Endothelial cell of umbilical vein (primary cell): Measurements from ENCODE around the gene PWWP3B. TPM values are rescaled to one million over a fixed set of nuclear protein-coding genes. Genes with fewer than 3 reads are reported as not detected.

ENCODE experiments used
- BruUV-seq: library from RNA; stranded (reverse); fragments of 400-500 nt; replicated peaks from 2 replicates; lab custom pipeline; 2021; lab: Mats Ljungman, UMichigan
- CTCF ChIA-PET: fragments of 300-600, 350-600 bp; sonication (Branson Sonifier 250); formaldehyde crosslinking; loops from one replicate; lab custom pipeline; 2021; ENCODE audit warnings: antibody characterized with exemption, inconsistent platforms; lab: Charles Lee
- POLR2A ChIA-PET: fragments of 300-600, 350-600 bp; sonication (Branson Sonifier 250); formaldehyde crosslinking; loops from one replicate; lab custom pipeline; 2021; ENCODE audit warnings: antibody characterized with exemption, inconsistent platforms; lab: Charles Lee
- DNase-seq: peaks from one replicate; pipeline ENCODE4 v3.0.0-alpha.2; 2011; ENCODE audit warnings: low read depth, low spot score
- FAIRE-seq: peaks from 2 replicates; lab custom pipeline; 2011; peaks lifted over from hg19 to GRCh38; lab: Jason Lieb, UNC
- H2AFZ ChIP-seq: 2 replicates; pipeline ENCODE4 v1.6.0; 2012; ENCODE audit warnings: low read depth, low read length, control low read depth, inconsistent platforms
- H3K27ac ChIP-seq: 2 replicates; pipeline ENCODE4 v1.5.1; 2011; ENCODE audit warnings: low read depth, mild to moderate bottlenecking, control low read depth, low read length, moderate library complexity; ENCODE audit not compliant: insufficient read depth
- H3K27me3 ChIP-seq, 2 experiments: 2 replicates each; pipeline versions ENCODE4 v1.6.0 to v1.6.1; 2011; ENCODE audit warnings: low read length in 2 of 2, mixed read lengths in 1 of 2; ENCODE audit not compliant: control insufficient read depth in 2 of 2, insufficient read depth in 2 of 2
- H3K36me3 ChIP-seq, 2 experiments: 2 replicates in 1 of 2; 3 replicates in 1 of 2; pipeline ENCODE4 v1.5.1; 2011; ENCODE audit warnings: low read length in 2 of 2, mild to moderate bottlenecking in 1 of 2, moderate library complexity in 1 of 2; ENCODE audit not compliant: control insufficient read depth in 2 of 2, insufficient read depth in 2 of 2; ENCODE audit errors: extremely low read depth in 1 of 2
- H3K4me1 ChIP-seq: 3 replicates; pipeline ENCODE4 v1.5.1; 2011; ENCODE audit warnings: mild to moderate bottlenecking, low read length; ENCODE audit not compliant: control insufficient read depth, insufficient read depth; ENCODE audit errors: extremely low read depth
- H3K4me2 ChIP-seq: 2 replicates; pipeline ENCODE4 v1.6.1; 2011; ENCODE audit warnings: low read length, control low read depth, mixed read lengths; ENCODE audit not compliant: insufficient read depth
- H3K4me3 ChIP-seq, 3 experiments: fragments of 200-600 bp in 1 of 3; sonication (generic), shearing (Covaris generic) in 1 of 3; replicated peaks in 1 of 3; 2 replicates each; pipeline ENCODE4 v1.5.1; 2011 to 2016; ENCODE audit warnings: control low read depth in 3 of 3, low read length in 3 of 3, mild to moderate bottlenecking in 2 of 3, inconsistent platforms in 1 of 3, low read depth in 1 of 3, moderate library complexity in 1 of 3; ENCODE audit not compliant: insufficient read depth in 1 of 3
- H3K79me2 ChIP-seq: 2 replicates; pipeline ENCODE4 v1.6.0; 2012; ENCODE audit warnings: low read length, inconsistent platforms; ENCODE audit not compliant: control insufficient read depth, insufficient read depth
- H3K9ac ChIP-seq: replicated peaks from 2 replicates; pipeline ENCODE3; 2011; ENCODE audit warnings: low read length, control low read depth; ENCODE audit not compliant: insufficient read depth; ENCODE audit errors: extremely low read depth
- H3K9me1 ChIP-seq: replicated peaks from 3 replicates; pipeline ENCODE4 v1.6.0; 2011; ENCODE audit warnings: mild to moderate bottlenecking, low read length; ENCODE audit not compliant: control insufficient read depth, insufficient read depth; ENCODE audit errors: extremely low read depth
- H3K9me3 ChIP-seq: replicated peaks from 2 replicates; pipeline ENCODE4 v1.5.1; 2012; ENCODE audit warnings: low read length, inconsistent platforms; ENCODE audit not compliant: control insufficient read depth, insufficient read depth
- H4K20me1 ChIP-seq: replicated peaks from 2 replicates; pipeline ENCODE3; 2011; ENCODE audit warnings: mild to moderate bottlenecking, low read length; ENCODE audit not compliant: control insufficient read depth, insufficient read depth; ENCODE audit errors: extremely low read depth
- CTCF ChIP-seq, 2 donors: IDR thresholded peaks; 1 replicate in 1 of 2; 2 replicates in 1 of 2; pipeline ENCODE4 v1.5.1; 2011; ENCODE audit warnings: low read length in 2 of 2, mild to moderate bottlenecking in 2 of 2, moderate library complexity in 2 of 2, control low read depth in 1 of 2, inconsistent platforms in 1 of 2, low read depth in 1 of 2; ENCODE audit not compliant: insufficient read depth in 1 of 2; ENCODE audit errors: extremely low read depth in 1 of 2
- EZH2 ChIP-seq: IDR thresholded peaks from 2 replicates; pipeline ENCODE4 v1.6.1; 2012; ENCODE audit warnings: borderline replicate concordance, low read depth, mild to moderate bottlenecking, moderate library complexity, low read length, inconsistent platforms; ENCODE audit not compliant: severe bottlenecking
- FOS ChIP-seq: IDR thresholded peaks from 2 replicates; pipeline ENCODE4 v1.6.1; 2011; ENCODE audit warnings: mild to moderate bottlenecking, low read length, moderate library complexity, borderline replicate concordance; ENCODE audit not compliant: insufficient read depth
- GATA2 ChIP-seq: IDR thresholded peaks from 2 replicates; pipeline ENCODE4 v1.7.0; 2011; ENCODE audit warnings: low read depth, mild to moderate bottlenecking, moderate library complexity, mixed read lengths, low read length; ENCODE audit not compliant: insufficient read length, insufficient read depth
- JUN ChIP-seq: IDR thresholded peaks from 2 replicates; pipeline ENCODE4 v1.6.1; 2011; ENCODE audit warnings: borderline replicate concordance, low read depth; ENCODE audit not compliant: insufficient read length, insufficient read depth
- MAX ChIP-seq: IDR thresholded peaks from 2 replicates; pipeline ENCODE4 v1.6.1; 2011; ENCODE audit not compliant: insufficient read depth, insufficient read length
- MYC ChIP-seq: IDR thresholded peaks from one replicate; pipeline ENCODE4 v1.6.1; 2011; ENCODE audit warnings: mild to moderate bottlenecking, low read depth, low read length
- POLR2A ChIP-seq: IDR thresholded peaks from 2 replicates; pipeline ENCODE4 v1.6.1; 2012; ENCODE audit warnings: low read depth, mild to moderate bottlenecking, control low read depth, low read length
- POLR2AphosphoS5 ChIP-seq: IDR thresholded peaks from 2 replicates; pipeline ENCODE4 v1.6.1; 2012; ENCODE audit warnings: low read depth, mild to moderate bottlenecking, control low read depth, low read length, moderate library complexity; ENCODE audit not compliant: insufficient read depth
- dilution Hi-C: fragments of 300-500 bp; cut with MboI; formaldehyde crosslinking; loops from one replicate; pipeline ENCODE4 v1.15.0; 2019; ENCODE audit warnings: low sequenced_read_pairs; ENCODE audit not compliant: extremely low pct_ligation_motif_present
- intact Hi-C: fragments of 100-400 bp; cut with micrococcal nuclease; formaldehyde crosslinking; loops from one replicate; pipeline ENCODE4 v1.10.0; 2022
- polyA plus RNA-seq, 4 experiments: library from polyadenylated mRNA; depleted of rRNA in 3 of 4; stranded (reverse) in 3 of 4; unstranded in 1 of 4; fragments of >200 nt; gene quantifications; 2 replicates each; pipeline versions ENCODE4 v1.2.1 to v1.2.3, GENCODE V29; 2011 to 2012; ENCODE audit warnings: missing spikeins in 1 of 4
- total RNA-seq: library from RNA; stranded (reverse); gene quantifications from 2 replicates; pipeline ENCODE4 v1.2.3, GENCODE V29; 2021

The PWWP3B gene
- total and polyA plus RNA-seq, 2 donors (not counting 3 experiments of a cell fraction or from before 2014, with no cell fraction given) = not detected

- FAIRE-seq (no peak), DNase-seq (no peak)
- Histone ChIP-seq H3K4me1 (no peaks in the 10 kb centered on the region), H3K27me3 (no peaks in the 10 kb centered on the region), H3K79me2 (no peaks in the 10 kb centered on the region), H3K36me3 (no peaks in the 10 kb centered on the region), H3K4me3 (no peak overlapping the region), H3K27ac (no peak overlapping the region), H3K4me2 (no peak overlapping the region), H3K9me1 (no peaks in the 10 kb centered on the region), H3K9me3 (no peaks in the 10 kb centered on the region), H4K20me1 (no peaks in the 10 kb centered on the region), H3K9ac (no peak overlapping the region), H2AFZ (no peak overlapping the region)
- dilution Hi-C loops = no loop called here
- intact Hi-C loops = no loop called here
- no TSS peak for BruUV-seq
- POLR2A ChIA-PET = no interaction called here
- TF ChIP-seq FOS (no peak), EZH2 (no peak), CTCF (IDR thresholded peaks at IDR 0.05; ENCODE audit: extremely low read depth in 1 of 2, insufficient read depth in 1 of 2, low read depth in 1 of 2, low read length in 2 of 2) (no peak)
- CTCF ChIA-PET = no interaction called here
These were observed 29.1 kb upstream of the PWWP3B start for GRCh38 chrX:106139048-106139447.

- H3K9me1 ChIP-seq = no peaks in the 10 kb centered on the region
- no peaks in the 10 kb centered on the region for H3K27me3 ChIP-seq
- H3K27ac ChIP-seq = no peak overlapping the region
- DNase-seq (no peak), FAIRE-seq (no peak)
- intact Hi-C loops = no loop called here
- ChIA-PET CTCF (no interaction called here), POLR2A (no interaction called here)
- H3K9me3 ChIP-seq = no peaks in the 10 kb centered on the region
- no peak for TF ChIP-seq CTCF (IDR thresholded peaks at IDR 0.05; ENCODE audit: extremely low read depth in 1 of 2, insufficient read depth in 1 of 2, low read depth in 1 of 2, low read length in 2 of 2)
- TF ChIP-seq JUN = no peak
- TF ChIP-seq FOS = no peak
- no peak for TF ChIP-seq GATA2
- no peak for TF ChIP-seq MYC
- TF ChIP-seq EZH2 = no peak
- no peak for TF ChIP-seq POLR2AphosphoS5
- no peak for TF ChIP-seq POLR2A
- no peak for TF ChIP-seq MAX
- no peaks in the 10 kb centered on the region for H3K79me2 ChIP-seq
- no peak overlapping the region for H3K9ac ChIP-seq
- no peaks in the 10 kb centered on the region for H4K20me1 ChIP-seq
- H3K4me1 ChIP-seq = no peaks in the 10 kb centered on the region
- H3K36me3 ChIP-seq = no peaks in the 10 kb centered on the region
- H3K4me2 ChIP-seq = no peak overlapping the region
- dilution Hi-C loops = no loop called here
- H2AFZ ChIP-seq = no peak overlapping the region
- H3K4me3 ChIP-seq = no peak overlapping the region
- BruUV-seq = no TSS peak
These were observed 23.1 kb upstream of the PWWP3B start for GRCh38 chrX:106144755-106145639.
